GM10266 (cell line): Measurements from ENCODE around the gene RNASET2.

ENCODE experiments used
- DNase-seq: peaks from one replicate; pipeline ENCODE4 v3.0.0; 2012; ENCODE audit errors: extremely low spot score
- CTCF ChIP-seq: IDR thresholded peaks from 2 replicates; pipeline ENCODE4 v1.5.1; 2012; ENCODE audit warnings: mild to moderate bottlenecking, low read depth; ENCODE audit not compliant: control insufficient read depth, insufficient read depth; ENCODE audit errors: missing control alignments

Gene RNASET2

GRCh38 chr6:166956444-166957086 lies at the start of gene RNASET2:
TSS of gene RNASET2 (minus strand) at chr6:166956550. CDS start at chr6:166956182, 368 bp downstream.
- TF ChIP-seq CTCF = no peak
- peak; percentile 94 for DNase-seq

- no peak for TF ChIP-seq CTCF
- DNase-seq = no peak
These were observed 49.2 kb upstream of the RNASET2 start for GRCh38 chr6:167005350-167006159.

GRCh38 chr6:167000759-167001158 lies 44.4 kb upstream of the RNASET2 start:
- DNase-seq = no peak
- no peak for TF ChIP-seq CTCF

- DNase-seq = no peak
- no peak for TF ChIP-seq CTCF
These were observed 43.5 kb upstream of the RNASET2 start for GRCh38 chr6:166999884-167000253.

GRCh38 chr6:166999145-166999883 lies 43.0 kb upstream of the RNASET2 start, which contains the start of gene CEP43:
TSS of gene CEP43 (plus strand) at chr6:166999397. CDS start at chr6:166999413, 16 bp downstream.
- peak; percentile 98 for DNase-seq
- TF ChIP-seq CTCF = no peak

GRCh38 chr6:166998256-166999144 lies 42.1 kb upstream of the RNASET2 start:
- TF ChIP-seq CTCF = peak; percentile 21
- DNase-seq = peak; percentile 38
